Epidermal melanocyte (primary cell): ENCODE results near the gene CENPA.
"Not testable (repeated sequence)": the region's sequence is repeated elsewhere in the genome, so short reads cannot be mapped to it uniquely, and the experiment has no call there.

ENCODE experiments used
- DNase-seq: peaks from one replicate; pipeline ENCODE4 v3.0.0; 2011; ENCODE audit warnings: low spot score; ENCODE audit not compliant: insufficient read length

CENPA gene

DNA sequence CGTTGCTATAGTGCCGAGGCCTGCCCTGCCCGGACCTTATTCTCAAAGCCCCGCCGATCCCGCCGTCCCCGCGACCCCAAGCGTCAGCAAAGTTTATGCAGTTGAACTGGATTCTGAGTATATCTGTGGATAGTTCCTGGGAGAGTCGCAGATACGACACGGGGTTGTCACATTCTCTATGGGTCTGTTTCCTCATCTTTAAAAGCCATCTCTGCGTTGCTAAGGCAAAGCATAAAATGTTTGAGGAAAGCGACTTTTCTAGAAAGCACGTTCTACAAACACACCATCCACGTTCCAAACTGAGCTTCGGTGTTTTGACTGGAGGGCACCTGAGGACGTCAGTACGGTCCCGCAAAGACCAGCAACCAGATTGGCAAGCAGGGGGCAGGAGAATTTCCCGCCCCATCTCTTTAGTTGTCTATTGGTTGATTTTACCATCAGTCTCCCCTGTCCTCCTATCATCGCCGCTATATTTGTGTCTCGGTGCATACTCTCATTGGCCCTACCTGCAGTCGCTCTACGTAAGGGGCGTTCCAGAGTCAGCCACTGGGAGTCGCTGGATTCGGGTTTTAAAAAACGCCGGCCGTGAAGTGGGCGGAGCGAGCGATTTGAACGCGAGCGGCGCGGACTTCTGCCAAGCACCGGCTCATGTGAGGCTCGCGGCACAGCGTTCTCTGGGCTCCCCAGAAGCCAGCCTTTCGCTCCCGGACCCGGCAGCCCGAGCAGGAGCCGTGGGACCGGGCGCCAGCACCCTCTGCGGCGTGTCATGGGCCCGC, at the start of gene CENPA:
CENPA (plus strand) TSS at position 626 of the 776 bp plus-strand sequence; CDS start at position 767, 141 bp downstream.
- peak; percentile 100 for DNase-seq

DNA sequence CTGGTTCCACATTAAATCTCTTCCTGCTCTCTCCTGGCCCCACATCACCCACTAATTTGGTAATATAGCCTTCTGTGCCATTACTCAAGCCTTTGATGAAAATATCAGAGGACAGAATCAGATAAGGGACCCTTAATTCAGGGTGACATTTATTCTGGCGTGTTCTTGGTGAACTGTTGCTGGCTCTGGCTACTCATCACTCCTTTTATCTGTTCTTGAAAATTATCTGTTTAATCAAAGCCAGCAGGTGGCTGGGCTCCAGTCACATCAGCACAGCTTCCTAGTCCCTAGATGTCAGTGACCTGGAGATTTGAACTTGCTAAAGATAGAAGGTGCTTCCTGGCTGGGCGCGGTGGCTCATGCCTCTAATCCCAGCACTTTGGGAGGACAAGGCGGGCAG, 48.6 kb upstream of the CENPA start:
- DNase-seq, result no peak

GRCh38 chr2:26738481-26738880, 47.4 kb upstream of the CENPA start:
- no peak for DNase-seq

- DNase-seq, result no peak
Observed at GRCh38 chr2:26739514-26739913, 46.3 kb upstream of the CENPA start.

DNA sequence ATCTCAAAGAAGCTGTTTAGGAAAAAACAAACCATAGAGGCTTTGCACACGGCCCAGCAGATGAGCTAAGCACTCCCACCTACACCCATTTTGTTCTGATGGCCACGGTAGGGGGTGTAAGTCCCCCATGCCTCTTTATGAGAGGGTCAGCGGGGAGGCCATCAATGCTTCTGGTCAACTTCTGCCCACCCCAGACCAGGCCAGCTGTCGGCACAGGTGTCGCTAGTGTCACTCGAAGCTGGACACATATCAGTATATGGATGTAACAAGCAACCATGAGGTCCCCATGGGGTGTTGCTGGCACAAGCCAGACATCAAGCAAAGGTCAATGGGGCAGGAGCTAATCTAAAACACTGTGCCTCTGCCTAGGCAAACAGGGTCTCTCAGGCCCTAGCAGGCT, 45.5 kb upstream of the CENPA start:
- DNase-seq, result no peak

- no peak for DNase-seq
Observed at GRCh38 chr2:26740890-26741302, 45.0 kb upstream of the CENPA start.

DNA sequence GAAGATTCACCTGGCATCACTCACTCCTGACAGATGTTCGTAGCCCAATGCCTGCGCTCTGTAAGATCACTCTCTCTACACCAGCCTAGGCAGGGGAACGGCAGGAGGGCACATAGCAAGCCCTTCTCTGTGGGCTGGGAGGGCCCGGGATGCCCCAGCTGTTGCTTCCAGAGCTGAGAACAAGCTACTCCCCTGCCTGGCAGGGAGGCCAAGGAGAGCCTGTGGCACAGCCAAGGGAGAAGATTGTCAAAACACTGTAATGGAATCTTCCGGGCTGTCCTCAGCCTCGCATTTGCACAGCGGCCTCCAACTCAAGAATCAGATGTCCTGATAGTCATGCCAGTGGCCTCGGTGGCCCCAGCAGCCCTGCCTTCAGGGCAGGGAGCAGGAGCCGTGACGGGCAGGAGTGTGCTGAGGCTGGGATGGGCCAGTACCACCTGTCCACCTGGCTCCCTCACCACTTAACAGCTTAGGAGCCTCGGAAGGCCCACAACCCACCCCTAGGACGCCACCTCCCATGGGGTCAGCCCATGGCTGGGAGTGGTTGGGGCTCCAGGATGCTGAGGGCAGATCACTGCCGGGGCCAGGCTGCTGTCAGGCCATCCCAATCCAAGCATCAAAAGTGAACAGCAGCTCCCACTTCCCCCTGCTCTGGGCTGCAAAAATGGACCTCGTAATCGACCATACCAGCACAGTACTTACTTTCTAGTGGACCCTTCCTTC, 43.6 kb upstream of the CENPA start:
- no peak for DNase-seq

DNA sequence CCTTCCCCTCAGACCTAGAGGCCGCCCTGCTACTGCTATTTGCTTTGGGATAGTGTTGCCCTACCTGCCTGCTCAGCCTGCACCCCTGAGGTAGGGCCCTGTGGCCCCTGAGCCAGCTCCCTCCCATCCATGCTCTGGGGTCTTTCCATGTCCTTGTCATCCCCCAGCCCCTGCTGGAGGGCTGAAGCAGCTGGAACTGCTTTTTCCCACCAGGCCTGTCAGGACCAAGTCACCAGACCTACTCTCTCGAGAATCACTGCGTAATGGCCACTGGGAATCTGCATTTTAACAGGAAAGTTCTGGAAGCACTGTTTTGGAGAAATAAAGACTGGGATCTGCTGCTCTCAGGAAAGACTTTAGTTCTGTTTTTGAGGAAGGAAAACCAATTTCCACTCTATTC, 42.0 kb upstream of the CENPA start:
- DNase-seq, result no peak

- DNase-seq, result no peak
Observed at GRCh38 chr2:26744953-26745352, 40.9 kb upstream of the CENPA start.

DNA sequence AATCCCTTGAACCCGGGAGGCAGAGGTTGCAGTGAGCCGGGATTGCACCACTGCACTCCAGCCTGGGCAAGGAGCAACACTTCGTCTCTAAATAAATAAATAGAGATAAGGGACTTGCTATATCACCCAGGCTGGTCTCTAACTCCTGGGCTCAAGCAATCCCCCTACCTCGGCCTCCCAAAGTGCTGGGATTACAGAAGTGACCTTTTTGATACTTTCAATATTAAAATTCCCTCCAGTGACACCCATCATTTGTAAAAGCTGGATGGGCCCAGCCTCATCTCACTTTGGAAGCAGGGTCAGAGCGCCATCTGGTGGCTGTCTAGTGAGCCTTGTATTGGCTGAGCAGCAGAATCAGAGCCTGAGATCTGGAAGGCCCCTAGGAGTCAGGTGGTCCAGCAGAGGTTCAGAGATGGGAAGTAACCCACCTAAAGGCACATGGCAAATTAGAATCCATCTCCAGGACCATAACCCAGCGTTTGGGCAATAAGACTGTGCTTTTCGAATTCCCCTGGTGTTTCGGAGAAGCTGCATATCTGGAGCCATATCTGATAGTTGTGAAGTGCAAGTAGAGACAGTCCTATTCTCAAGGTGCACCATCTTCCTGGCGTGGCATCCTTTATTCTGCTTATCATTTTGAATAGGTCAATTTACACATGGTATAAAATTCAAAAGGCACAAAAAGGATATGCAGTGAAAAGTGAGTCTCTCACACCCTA, 40.1 kb upstream of the CENPA start:
- peak; percentile 82 for DNase-seq

- DNase-seq, result no peak
Observed at GRCh38 chr2:26746934-26747333, 38.9 kb upstream of the CENPA start.

DNA sequence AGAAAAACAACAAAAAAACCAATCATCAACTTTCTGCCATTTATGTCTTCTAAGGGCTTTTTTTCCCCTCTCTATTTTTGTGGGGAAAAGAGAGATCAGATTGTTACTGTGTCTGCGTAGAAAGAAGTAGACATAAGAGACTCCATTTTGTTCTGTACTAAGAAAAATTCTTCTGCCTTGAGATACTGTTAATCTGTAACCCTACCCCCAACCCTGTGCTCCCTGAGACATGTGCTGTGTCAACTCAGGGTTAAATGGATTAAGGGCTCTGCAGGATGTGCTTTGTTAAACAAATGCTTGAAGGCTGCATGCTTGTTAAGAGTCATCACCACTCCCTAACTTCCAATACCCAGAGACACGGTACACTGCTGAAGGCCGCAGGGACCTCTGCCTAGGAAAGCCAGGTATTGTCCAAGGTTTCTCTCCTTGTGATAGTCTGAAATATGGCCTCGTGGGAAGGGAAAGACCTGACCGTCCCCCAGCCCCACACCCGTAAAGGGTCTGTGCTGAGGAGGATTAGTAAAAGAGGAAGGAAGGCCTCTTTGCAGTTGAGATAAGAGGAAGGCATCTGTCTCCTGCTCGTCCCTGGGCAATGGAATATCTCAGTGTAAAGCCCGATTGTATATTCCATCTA, 36.0 kb upstream of the CENPA start:
- not testable (repeated sequence) for DNase-seq

- DNase-seq, result not testable (repeated sequence)
Observed at GRCh38 chr2:26750467-26750866, 35.4 kb upstream of the CENPA start.

DNA sequence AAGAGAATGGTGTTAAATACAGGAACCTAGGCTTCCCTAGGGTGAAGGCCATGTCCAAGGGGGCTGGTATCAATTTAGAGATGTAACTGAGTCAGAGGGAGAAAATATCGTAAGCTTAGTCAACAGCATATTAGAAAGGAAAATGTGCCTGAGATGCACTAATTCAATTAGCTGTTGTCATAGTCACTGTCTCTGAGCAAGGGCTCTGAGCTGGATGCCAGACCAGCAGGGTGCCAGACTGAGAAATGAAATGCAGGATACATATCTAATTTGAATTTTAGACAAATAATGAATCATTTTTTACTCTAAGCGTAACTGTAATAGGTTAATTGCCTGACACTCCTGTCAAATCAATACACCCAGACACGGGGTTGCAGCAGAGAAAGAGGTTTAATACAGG, 33.2 kb upstream of the CENPA start:
- no peak for DNase-seq

DNA sequence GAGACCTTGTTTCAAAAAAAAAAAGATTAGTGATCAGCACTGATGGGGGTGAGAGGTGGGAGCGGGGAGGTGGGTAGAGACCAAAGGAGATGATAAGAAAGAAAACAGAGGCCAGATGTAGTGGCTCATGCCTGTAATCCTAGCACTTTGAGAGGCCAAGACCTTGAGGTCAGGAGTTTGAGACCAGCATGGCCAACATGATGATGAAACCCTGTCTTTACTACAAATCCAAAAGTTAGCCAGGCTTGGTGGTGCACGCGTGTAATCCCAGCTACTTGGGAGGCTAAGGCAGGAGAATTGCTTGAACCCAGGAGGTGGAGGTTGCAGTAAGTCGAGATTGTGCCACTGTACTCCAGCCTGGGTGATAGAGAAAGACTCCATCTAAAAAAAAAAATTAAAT, 31.3 kb upstream of the CENPA start:
- DNase-seq, result no peak

DNA sequence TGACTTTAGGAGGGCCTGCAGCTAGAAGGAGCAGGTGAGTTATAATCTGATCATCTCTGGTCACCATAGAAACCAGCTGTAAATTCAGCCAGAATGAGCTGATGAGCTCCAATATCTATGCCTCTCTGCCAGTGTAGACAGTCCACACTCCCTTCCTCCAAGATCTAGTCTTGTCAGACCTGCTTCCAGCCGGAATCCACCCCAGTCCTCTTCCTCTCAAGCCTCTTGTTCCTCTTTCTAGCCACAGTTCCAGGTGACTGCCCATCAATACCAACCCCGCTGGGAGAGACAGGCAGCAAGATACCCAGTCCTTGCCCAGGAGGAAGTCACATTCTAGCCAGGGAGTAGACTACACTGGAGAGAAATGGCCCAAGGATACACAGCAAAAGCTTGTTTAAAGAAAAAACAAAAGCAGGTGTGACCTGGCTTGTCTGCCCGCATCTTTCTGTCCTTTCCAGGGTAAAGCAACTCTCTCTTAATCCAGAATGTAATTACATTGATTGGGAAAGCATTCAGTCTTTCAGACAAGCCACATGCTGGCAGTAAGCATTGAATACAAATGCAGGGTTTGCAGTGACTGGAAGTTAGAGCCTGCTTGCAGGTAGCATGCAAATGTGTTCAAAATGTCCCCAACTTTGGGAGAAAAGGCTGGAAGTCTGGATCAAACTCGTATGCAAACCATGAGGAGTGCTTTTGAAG, 30.7 kb upstream of the CENPA start:
- no peak for DNase-seq

- no peak for DNase-seq
Observed at GRCh38 chr2:26756337-26756736, 29.5 kb upstream of the CENPA start.

DNA sequence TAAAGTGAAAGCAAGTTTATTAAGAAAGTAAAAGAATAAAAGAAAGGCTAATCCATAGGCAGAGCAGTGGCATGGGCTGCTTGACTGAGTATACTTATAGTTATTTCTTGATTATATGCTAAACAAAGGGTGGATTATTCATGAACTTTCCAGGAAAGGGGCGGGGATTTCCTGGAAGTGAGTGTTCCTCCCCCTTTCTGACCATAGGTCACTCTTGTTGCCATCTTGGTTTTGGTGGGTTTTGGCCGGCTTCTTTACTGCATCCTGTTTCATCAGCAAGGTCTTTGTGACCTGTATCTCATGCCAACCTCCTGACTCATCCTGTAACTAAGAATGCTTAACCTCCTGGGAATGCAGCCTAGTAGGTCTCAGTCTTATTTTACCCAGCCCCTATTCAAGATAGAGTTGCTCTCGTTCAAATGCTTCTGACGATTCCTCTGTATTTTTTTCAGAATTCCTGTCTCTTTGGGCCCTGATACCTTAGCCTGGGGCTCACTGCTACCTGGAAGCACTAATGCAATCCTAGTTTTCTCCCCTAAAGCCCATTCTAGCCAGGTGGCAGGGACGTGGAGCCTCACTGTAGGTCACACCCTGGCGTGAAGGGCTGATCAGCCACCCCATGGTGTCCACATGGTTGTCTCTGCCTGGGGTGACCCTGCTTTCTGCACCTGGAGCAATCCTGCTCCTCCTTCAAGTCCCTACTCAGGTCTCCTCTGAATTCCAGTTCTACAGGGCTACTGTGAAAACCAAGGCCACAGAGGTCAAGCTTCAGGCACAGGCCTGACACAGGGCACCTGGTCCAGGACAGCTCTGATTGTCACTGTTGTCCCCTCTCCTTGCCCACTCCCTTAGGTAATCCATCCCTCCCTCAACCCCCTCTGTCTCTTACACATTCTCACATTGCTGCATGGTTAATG, 27.7 kb upstream of the CENPA start:
- no peak for DNase-seq

DNA sequence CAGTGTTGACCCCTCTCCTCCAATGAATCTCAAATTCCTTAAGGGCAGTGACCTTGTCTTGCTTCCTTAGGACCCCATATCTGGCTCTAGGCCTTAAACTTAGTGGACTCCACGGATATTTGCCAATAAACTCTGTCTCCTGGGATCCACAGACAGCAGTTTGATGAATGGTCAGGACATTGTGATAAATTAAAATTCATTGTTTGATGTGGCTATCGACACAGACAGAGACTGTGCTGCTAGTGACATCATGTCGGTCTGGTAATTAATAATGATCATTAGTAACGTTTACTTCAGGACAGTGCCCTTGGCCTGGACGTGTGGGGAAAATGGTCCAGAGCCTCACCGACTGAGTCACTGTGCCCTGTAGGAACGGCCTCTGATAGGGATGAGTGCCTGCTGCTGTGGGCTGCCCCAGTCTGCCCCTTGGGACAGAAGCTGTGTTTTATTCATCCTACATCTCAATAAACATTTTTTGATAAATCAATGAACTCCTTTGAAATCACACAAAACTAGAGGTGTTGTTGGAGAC, 27.0 kb upstream of the CENPA start:
- no peak for DNase-seq

- no peak for DNase-seq
Observed at GRCh38 chr2:26759845-26760244, 26.0 kb upstream of the CENPA start.
